ENCODE results near the gene SLC25A13. TPM values are rescaled to one million over a fixed set of nuclear protein-coding genes. Genes with fewer than 3 reads are reported as not detected.
"Not testable (repeated sequence)": the region's sequence is repeated elsewhere in the genome, so short reads cannot be mapped to it uniquely, and the experiment has no call there.

Gene SLC25A13
- total RNA-seq, 1 experiment from 2014 or later = 124 TPM

- in situ Hi-C loops (cut with HindIII; ENCODE audit: low sequenced_read_pairs) = no loop called here
- peak; percentile 80 for DNase-seq (ENCODE audit: low spot score)
These were observed 5.5 kb upstream of the SLC25A13 start for GRCh38 chr7:96327429-96327828.

- DNase-seq (ENCODE audit: low spot score); in situ Hi-C loops (cut with HindIII; ENCODE audit: low sequenced_read_pairs): not testable (repeated sequence)
These were observed 4.9 kb upstream of the SLC25A13 start for GRCh38 chr7:96326752-96327151.

- DNase-seq (ENCODE audit: low spot score) = no peak
- in situ Hi-C loops (cut with HindIII; ENCODE audit: low sequenced_read_pairs) = no loop called here
These were observed 1.1 kb upstream of the SLC25A13 start for GRCh38 chr7:96322847-96323461.

GRCh38 chr7:96322373-96322695 lies 436 bp upstream of the SLC25A13 start:
- in situ Hi-C loops (cut with HindIII; ENCODE audit: low sequenced_read_pairs) = no loop called here
- no peak for DNase-seq (ENCODE audit: low spot score)

- in situ Hi-C loops (cut with HindIII; ENCODE audit: low sequenced_read_pairs) = no loop called here
- DNase-seq (ENCODE audit: low spot score) = peak; percentile 81
These were observed 754 bp downstream of the SLC25A13 start for GRCh38 chr7:96321031-96321657.

- in situ Hi-C loops (cut with HindIII; ENCODE audit: low sequenced_read_pairs) = no loop called here
- no peak for DNase-seq (ENCODE audit: low spot score)
These were observed 1.5 kb downstream of the SLC25A13 start for GRCh38 chr7:96320442-96320841.

- in situ Hi-C loops (cut with HindIII; ENCODE audit: low sequenced_read_pairs) = no loop called here
- no peak for DNase-seq (ENCODE audit: low spot score)
These were observed 2.5 kb downstream of the SLC25A13 start for GRCh38 chr7:96319439-96319838.

GRCh38 chr7:96316949-96317348 lies 4.9 kb downstream of the SLC25A13 start:
- in situ Hi-C loops (cut with HindIII; ENCODE audit: low sequenced_read_pairs) = no loop called here
- no peak for DNase-seq (ENCODE audit: low spot score)

GRCh38 chr7:96315125-96315512 lies 6.8 kb downstream of the SLC25A13 start:
- in situ Hi-C loops (cut with HindIII; ENCODE audit: low sequenced_read_pairs) = no loop called here
- no peak for DNase-seq (ENCODE audit: low spot score)

GRCh38 chr7:96314402-96315124 lies 7.3 kb downstream of the SLC25A13 start:
- DNase-seq (ENCODE audit: low spot score) = no peak
- in situ Hi-C loops (cut with HindIII; ENCODE audit: low sequenced_read_pairs) = no loop called here

GRCh38 chr7:96313940-96314339 lies 8.0 kb downstream of the SLC25A13 start:
- in situ Hi-C loops (cut with HindIII; ENCODE audit: low sequenced_read_pairs) = no loop called here

GRCh38 chr7:96312502-96312901 lies 9.4 kb downstream of the SLC25A13 start:
- in situ Hi-C loops (cut with HindIII; ENCODE audit: low sequenced_read_pairs) = no loop called here
- no peak for DNase-seq (ENCODE audit: low spot score)

More at GRCh38 chr7:96313940-96314339, 8.0 kb downstream of the SLC25A13 start:
- DNase-seq (ENCODE audit: low spot score) = no peak

- in situ Hi-C loops (cut with HindIII; ENCODE audit: low sequenced_read_pairs) = no loop called here
These were observed 9.9 kb downstream of the SLC25A13 start for GRCh38 chr7:96311967-96312366.

GRCh38 chr7:96310110-96310509 lies 11.8 kb downstream of the SLC25A13 start:
- peak; percentile 64 for DNase-seq (ENCODE audit: low spot score)
- in situ Hi-C loops (cut with HindIII; ENCODE audit: low sequenced_read_pairs) = no loop called here

More at GRCh38 chr7:96311967-96312366, 9.9 kb downstream of the SLC25A13 start:
- DNase-seq (ENCODE audit: low spot score) = peak; percentile 48

GRCh38 chr7:96308950-96309263 lies 13.0 kb downstream of the SLC25A13 start:
- DNase-seq (ENCODE audit: low spot score) = no peak
- in situ Hi-C loops (cut with HindIII; ENCODE audit: low sequenced_read_pairs) = no loop called here

GRCh38 chr7:96308253-96308949 lies 13.5 kb downstream of the SLC25A13 start:
- in situ Hi-C loops (cut with HindIII; ENCODE audit: low sequenced_read_pairs) = no loop called here
- DNase-seq (ENCODE audit: low spot score) = no peak

- in situ Hi-C loops (cut with HindIII; ENCODE audit: low sequenced_read_pairs) = no loop called here
- DNase-seq (ENCODE audit: low spot score) = no peak
These were observed 15.3 kb downstream of the SLC25A13 start for GRCh38 chr7:96306385-96307125.

GRCh38 chr7:96305915-96306314 lies 16.0 kb downstream of the SLC25A13 start:
- in situ Hi-C loops (cut with HindIII; ENCODE audit: low sequenced_read_pairs) = no loop called here
- DNase-seq (ENCODE audit: low spot score) = no peak

GRCh38 chr7:96304573-96304972 lies 17.3 kb downstream of the SLC25A13 start:
- no peak for DNase-seq (ENCODE audit: low spot score)
- in situ Hi-C loops (cut with HindIII; ENCODE audit: low sequenced_read_pairs) = no loop called here
